HG03064 (cell line): ENCODE data around the gene FRAS1.

Source experiments
- ATAC-seq: cut with Tn5 transposase; IDR thresholded peaks from one replicate; pipeline ENCODE4 v1.9.1; 2021; ENCODE audit warnings: low read depth; ENCODE audit not compliant: unreplicated experiment

The FRAS1 gene

DNA sequence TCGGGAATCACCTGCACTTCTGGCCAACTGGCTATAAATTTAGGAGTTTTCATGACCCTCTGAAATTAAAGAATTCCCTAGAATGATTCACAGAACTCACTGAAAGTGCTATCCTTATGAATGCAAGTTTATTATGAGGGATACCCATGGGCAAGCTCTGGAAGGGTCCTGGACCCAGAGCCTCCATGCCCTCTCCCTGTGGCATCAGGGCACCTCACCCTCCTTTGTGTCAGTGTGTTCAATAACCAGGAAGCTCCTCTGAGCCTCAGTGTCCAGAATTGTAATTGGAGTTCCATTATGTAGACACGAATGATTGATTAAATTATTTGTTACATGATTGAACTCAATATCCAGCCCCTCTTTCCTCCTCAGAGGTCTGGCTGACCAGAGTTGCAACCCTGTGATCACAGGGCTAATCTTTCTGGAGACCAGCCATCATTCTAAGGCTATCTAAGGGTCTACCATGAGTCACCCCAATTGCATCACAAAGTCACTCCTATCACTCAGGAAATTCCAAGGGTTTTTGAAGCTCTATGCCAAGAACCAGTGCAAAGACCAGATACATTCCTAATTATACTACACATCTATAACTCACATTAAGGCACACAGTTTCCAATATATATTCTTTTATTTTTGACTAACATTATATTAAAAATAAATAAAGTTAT, 503.3 kb downstream of the FRAS1 start:
- ATAC-seq = no peak

DNA sequence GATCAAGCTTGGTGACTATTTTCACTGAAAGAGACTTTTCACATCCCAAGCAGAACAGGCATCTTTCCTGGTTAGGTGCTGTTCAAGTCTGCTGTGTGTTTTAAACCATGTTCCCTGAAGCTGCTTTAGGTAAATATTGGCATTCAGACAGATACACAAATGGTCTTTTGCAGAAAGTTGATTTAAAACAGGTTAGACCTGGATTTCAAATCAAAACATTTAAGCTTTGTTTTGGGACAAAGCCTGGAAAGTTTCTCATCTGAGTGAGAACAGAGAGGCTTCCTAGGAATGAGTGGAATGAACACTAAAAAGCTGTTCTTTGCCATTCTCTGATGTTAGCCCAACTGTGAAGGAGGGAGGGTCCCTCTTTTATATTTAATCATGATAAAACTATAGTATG, 504.6 kb downstream of the FRAS1 start:
- ATAC-seq = no peak

DNA sequence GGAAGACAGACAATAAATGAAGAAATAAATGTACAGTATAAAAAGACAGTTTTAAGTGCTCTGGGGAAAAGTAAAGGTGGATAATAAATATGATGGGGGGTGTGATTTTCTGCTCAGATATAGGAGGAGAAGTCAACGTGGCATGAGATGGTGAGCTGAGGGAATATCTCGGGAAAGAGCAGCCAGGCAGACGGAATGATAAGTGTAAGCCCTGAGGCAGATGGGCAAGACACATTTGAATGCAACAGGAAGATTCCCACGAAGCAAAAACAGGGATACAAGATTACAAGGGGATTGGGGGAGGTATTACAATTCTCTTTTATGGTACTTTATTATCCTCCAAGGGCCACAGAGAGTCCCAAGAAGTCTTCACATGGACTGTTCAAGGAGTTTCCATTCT, 505.6 kb downstream of the FRAS1 start:
- no peak for ATAC-seq

DNA sequence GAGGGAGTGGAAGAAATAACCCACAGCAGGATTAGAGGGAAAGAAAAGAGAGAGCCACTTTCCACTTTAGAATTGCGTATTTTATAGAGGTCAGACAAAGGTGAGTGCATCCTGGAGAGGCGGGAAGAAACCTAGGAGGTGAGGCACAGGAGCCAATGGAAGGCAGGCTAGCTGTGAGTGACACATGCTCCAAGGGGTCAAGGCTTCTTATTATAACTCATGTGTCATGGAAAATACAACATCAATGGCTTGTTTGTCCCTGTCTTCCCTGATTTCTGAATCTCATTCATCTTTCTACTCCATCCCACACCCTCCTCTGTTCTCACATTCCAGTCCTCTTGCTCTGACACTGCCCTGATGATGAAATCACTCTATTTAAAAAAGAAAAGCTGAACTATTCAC, 508.8 kb downstream of the FRAS1 start:
- ATAC-seq = no peak

DNA sequence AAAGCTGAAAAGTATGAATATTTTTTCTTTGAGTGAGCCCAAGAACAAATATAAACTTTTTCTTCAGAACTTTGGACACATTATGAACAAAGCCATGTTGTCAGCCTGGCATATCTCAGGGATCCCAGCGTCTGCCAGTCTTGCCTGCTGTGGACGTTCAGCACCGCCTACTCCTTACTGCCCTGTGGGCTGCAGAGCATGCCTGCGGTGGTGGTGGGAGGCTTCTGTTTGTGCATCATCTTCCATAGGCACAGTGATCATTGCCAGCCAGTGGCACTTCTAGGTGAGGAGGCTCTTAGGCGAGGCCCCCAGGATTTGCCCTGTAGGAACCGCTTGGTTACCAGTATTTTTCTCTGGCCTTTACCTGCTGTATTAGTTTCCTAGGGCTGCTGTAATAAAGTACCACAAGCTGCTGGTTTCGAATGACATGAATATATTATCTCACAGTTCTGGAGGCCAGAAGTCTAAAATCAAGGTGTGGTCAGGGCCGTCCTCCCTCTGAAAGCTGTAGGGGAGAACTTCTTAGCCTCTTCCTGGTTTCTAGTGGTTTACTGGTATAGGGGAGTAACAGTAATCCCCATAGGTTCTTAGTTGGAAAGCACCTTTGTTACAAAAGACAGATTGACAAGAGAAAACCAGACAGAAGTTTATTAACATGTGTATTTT, 509.8 kb downstream of the FRAS1 start:
- ATAC-seq = peak; percentile 54

DNA sequence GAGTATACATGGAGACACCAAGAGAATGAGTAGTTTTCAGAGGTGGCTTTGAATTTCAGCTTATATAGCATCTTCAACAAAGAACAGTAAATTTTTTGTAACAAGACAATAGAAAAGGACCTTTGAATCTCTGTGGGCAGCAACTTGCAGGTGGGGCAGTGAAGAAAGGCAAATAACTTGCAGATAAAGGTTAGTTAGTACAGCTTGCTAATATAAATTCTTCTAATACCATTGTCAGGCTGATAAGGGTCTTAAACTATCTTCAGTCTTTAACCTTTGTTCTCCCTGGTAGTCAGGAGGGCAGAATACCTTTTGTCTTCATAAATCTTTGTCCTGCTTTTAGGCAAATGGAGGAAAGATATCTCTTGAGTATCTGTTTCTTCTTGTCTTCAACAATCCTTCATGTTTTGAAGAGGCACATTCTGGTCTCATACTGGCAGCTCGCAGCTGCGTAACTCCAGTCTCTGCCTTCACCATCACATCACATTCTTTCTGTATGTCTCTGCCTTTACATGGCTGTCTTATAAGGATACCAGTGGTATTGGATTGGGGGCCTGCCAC, 510.5 kb downstream of the FRAS1 start:
- ATAC-seq = no peak

DNA sequence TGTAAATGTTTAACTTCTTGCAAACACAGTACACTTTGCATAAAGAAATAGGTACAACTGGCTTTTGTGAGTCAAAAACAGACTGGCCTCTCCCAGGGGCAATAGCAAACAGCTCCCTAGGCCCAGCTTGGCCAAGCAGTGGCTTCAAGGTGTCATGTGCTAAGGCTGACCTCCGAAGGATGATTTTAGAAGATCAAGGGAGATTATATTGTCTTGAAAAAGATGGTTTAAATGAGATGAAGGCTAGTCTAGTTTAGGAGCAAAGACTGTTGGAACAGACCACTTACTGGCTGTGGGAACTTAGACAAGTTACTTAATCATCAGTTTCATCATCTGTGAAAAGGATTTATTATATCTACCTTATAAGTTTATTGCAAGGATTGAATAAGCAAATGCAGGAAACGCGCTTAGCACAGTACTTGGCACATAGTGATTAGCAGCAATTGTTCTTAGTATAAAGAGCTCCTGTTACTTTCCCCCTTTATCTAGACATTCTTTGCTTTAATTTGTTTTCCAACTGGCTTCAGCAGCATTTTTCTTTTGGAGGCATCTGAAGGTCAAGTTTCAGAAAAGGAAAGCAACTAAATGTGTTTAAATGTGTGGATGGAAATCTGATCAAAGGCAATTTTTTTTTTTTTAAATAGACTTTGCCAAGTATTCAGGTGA, 511.6 kb downstream of the FRAS1 start:
- peak; percentile 68 for ATAC-seq

DNA sequence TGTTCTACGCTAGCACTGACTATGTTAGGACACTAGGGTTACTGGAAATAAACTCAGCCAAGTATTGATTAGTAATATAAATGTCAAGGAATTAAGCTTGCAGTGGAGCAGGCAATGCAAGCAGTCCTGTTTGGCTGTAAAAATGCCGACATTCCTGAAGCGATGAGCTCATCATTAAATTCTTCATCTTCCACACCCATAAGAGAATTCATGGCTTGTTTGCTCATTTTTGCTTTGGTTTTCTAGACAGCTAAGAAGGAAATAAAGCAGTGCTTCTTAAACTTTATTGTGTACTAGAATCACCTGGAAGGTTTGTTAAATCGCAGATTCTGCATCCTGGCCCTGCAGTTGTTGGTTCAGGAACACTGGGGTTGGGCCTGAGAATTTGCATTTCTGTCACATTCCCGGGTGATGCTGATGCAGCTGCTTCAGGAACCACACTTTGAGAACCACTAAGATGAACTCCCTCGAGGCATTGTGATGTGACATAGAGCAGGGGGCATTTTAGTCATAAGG, 512.2 kb downstream of the FRAS1 start:
- no peak for ATAC-seq

DNA sequence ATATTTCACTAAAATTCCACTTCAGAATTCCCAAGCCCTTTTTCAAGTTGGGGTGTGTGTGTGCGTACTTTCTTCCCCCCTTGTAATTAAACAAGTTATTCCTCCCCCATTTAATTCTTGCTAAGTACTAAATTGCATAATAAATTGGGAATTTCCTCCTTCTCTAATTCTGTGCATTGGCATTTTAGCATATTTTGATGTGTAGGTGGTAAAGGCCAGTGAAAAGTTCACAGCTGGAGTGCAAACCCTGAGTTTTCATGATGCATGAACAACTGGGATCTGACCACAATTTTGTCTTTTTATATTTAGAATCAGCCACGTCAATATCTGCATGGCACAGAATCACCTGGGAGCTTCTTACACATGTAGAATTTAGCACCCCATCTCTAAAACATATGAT, 513.0 kb downstream of the FRAS1 start:
- ATAC-seq = no peak

DNA sequence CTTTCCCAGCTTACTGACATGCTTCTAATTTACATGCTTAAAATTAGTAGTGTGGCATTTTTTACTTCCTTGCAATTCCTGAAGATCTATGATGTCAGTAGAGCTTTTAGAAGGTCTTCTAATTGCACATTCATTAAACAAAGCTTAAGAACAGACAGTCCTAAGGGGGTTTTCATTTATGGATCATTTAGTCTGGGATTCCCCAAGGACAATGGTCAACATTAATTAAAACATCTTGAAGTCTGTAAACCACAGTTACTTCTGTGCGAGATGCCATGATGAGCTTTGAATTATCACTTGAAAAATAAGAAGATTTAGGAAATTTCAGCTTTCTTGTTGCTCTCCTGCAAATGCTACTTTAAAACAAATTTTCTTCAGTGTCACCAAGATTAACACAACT, 514.7 kb downstream of the FRAS1 start:
- ATAC-seq = no peak

DNA sequence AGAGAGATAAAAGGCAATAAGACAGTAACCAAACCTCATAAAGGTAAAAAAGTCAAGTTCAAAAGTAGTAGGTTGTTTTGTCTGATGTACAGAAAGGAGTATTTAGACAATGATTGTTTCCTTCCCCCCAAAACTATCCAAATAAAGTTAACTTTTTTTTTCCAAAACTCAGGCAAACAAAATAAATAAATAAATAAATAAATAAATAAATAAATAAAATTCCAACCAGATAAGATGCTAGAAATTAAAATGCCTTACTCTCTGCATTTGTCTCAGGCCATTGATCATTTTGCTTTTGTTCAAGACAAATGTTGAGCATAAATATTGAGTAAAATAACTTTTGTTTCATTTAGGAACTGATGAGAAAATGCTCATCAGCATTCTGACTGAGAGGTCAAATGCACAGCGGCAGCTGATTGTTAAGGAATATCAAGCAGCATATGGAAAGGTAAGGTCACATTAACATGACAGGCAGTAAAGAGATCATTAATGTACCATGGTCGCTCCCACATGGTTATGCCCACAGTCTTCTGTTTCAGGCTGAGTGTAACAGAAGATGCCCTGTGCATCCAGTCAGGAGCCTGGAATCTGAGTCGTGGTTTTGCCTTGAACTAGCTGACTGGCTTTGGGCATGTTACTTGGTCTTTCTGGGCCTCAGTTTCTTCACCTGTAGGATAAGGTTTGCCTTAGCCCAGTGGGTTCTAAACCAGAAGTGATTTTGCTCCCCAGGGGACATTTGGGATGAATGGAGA, 521.7 kb downstream of the FRAS1 start:
- no peak for ATAC-seq

DNA sequence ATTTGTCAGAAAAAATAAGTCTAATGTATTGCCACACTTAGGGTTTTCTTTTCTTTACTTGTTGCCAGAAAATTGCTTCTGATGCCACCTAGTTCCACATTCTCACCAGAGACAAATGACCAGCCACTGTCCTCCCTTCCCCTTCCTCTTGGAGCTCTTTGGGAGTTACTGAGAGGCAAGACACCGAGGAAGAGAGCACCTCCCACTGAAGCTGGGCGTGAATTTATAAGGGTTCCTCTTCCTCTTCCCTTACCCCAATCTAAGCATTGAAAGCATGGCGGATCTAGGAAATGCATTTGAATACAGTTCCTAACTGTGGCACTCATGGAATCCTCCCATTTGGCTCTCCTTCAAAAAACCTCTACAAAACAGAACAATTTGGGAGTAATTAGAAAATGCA, 524.5 kb downstream of the FRAS1 start:
- ATAC-seq = no peak

DNA sequence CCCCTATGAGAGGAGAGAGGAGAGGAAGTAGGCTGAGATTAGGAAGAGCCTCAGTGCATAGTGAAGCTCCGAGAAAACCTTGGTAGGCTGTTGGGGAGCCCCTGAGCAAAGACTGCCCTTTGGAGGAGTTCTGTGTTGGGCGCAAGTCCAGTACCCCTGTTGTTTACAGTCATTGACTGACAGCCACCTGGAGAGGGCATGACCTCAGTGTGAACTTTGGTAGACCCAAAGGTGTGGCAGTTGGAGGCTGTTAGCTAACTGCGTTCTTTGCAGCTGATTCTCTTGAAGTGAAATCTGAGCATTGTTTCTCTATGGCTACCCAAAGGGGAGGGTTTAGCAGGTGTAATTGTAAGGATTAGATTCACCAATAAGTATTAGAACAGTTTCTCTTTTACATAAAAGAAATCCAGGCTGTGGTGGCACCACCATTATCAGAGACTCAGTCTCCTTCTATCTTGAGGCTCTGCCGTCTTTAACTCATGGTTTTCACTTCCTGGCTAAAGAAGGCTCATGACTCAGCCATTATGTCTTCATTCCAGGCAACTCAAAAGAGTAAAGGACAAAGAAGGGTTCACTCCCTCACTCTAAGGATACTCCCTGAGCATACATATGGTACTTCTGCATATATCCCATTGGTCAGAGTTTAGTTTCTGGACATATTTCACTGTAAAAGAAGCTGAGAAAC, 527.9 kb downstream of the FRAS1 start:
- ATAC-seq = no peak

DNA sequence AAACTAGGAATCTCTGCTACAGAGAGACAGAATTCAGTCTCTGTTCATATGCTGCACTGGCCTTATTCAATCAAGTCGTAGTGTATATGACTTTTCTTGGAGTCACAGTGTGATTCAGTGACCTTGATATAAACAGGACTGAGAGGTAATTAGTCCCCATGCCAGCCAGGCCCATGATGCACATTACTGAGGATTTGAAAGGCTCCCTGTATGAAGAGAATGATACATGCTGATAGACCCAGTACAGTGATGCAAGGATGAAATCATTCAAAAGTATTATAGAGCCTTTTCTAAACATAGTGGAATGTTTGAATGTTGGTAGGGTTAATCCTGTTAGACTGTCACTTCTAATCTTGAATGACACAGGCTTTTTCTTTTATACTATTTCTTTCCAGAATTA, 528.5 kb downstream of the FRAS1 start:
- no peak for ATAC-seq

DNA sequence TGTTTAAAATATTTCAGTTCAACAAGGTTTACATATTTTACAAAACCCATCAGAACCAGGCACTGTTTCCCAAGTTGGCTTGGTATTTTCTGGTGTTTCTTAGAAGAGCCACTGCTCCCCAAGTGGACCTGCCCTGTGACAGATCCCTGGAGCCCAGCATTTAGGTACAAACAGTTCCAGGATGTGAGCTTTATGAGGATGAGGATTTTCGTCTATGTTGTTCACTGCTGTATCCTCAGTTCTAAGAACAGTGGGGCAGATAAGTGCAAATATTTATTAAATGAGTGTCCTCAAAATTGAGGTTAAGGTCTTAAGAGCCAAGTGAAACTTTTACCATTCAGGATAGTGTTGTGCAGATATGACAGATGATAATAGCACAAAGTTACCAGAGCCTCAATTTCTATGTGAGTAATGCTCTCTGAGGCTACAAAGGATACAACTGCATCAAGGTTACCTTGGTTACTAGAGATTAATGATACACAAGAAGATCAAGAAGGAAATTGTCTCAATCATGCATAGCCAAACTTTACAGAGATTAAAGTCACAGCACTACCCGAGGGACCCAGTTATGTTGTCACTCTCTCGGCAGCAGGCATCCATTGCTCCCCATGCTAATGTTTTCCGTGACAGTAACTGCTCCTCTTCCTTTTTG, 531.9 kb downstream of the FRAS1 start:
- no peak for ATAC-seq

DNA sequence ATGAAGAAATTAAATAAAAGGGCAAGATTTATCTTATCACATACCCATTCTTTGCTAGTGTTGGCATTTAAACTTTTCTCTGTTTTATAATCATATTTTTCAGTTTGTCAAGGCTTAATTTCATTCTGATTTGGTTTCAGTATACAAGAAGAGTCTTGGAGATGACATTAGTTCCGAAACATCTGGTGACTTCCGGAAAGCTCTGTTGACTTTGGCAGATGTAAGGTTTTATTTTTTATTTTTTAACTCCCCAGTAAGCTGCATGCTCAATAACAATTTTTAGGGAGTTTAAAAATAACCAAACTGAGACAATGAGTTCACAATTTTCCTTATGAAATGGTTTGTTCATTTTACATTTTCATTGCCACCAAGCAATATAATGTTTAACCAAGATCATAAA, 534.3 kb downstream of the FRAS1 start:
- no peak for ATAC-seq

DNA sequence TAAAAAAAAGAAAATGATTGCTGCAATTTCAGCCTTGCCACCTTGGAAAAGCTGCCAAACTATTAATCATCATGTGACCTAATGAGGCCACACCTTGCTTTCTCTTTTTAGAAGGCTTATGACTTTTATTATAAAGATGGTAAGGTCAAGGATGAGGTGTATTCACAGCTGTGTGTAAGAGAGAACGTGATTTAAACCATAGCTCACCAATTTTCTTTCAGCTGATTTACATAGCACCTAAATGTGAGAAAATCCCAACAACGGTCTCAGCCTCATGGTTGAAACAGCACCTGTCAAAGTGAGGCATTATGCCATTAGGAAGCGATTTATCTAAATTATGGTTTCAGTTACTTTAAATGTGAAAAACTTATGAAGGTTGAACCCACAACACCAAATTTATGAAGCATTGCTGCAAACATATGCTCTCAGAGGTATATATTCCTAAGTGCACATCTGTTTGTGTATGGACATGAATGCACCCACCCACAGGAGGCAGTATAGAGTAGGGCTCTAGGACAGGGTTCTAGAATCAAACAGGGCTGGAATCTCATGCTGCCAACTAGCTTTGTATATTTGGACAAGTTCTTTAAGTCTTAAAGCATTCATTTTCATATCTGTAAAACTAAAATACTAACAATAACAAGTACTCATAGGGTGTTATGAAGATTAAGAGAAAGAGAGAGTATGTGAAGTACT, 535.1 kb downstream of the FRAS1 start:
- ATAC-seq = no peak
